Measurements from ENCODE around the gene CACNA1A. TPM values are rescaled to one million over a fixed set of nuclear protein-coding genes. Genes with fewer than 3 reads are reported as not detected.

The CACNA1A gene
- total and polyA plus RNA-seq, 5 donors = 0.65 to 1.3 (median 0.88) TPM

DNA sequence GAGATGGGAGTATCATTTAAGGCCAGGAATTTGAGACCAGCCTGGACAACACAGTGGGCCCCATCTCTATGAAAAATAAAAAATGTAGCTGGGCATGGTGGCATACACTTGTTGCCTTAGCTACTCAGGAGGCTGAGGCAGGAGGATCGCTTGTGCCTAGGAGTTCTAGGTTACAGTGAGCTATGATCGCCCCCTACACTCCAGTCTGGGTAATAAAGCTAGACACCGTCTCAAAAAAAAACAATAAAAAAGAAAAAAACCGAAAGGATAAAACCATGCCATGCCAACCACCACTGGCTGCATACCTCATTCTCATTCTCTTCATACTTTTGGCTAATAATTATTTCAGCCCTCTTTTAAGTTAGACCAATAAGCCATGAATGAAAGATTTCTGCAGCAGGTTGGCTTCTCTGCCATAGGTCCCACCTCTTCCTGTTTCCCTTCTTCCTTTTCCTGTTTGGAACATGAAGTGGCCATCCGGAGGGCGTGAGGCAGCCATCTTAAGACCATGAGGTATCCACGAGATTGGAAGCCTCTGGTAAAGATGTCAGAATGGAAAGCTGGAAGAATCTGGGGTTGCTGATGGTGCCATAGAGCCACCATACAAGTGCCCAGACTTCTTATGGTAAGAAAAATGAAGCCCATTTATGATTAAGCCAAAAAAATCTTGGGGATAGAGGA, 171.3 kb downstream of the CACNA1A start:
- Histone ChIP-seq H3K4me1 (ENCODE audit: control insufficient read depth, insufficient read depth, low read length) (no peaks in the 10 kb centered on the region), H3K4me3 (ENCODE audit: low read length) (no peak overlapping the region), H3K27ac (ENCODE audit: low read length) (no peak overlapping the region), H3K9me3 (ENCODE audit: control insufficient read depth, low read length) (peaks cover 4% of the 10 kb centered on the region), H3K27me3 (ENCODE audit: control insufficient read depth, insufficient read depth) (no peaks in the 10 kb centered on the region)
- no peak for DNase-seq
- WGBS = 89% methylated on average over 7 of the region's 7 CpGs
- ATAC-seq = no peak
- intact Hi-C loops (cut with DNase I) = no loop called here

DNA sequence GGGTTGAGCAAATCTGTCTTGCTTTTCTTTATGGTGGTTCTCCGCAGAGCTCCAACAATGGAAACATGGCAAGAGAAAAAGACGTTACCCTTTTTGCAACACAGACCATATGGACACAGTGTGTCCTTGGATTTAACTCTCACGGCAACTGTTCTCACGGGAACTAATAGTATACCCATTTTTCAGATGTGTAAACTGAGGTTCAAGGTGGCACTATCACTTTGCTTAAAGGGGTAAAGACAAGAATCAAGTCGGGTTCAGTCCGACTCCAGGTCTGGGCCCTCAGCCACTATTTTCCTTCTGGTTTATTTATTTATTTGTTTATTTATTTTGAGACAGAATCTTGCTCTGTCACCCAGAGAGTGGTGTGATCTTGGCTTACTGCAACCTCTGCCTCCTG, 176.0 kb downstream of the CACNA1A start:
- H3K9me3 ChIP-seq (ENCODE audit: control insufficient read depth, low read length) = no peaks in the 10 kb centered on the region
- DNase-seq (no peak), ATAC-seq (no peak)
- H3K27ac ChIP-seq (ENCODE audit: low read length) = no peak overlapping the region
- H3K4me3 ChIP-seq (ENCODE audit: low read length) = no peak overlapping the region
- H3K4me1 ChIP-seq (ENCODE audit: control insufficient read depth, insufficient read depth, low read length) = no peaks in the 10 kb centered on the region
- 91% methylated on average over 6 of the region's 6 CpGs for WGBS
- intact Hi-C loops (cut with DNase I) = no loop called here
- no peaks in the 10 kb centered on the region for H3K27me3 ChIP-seq (ENCODE audit: control insufficient read depth, insufficient read depth)

DNA sequence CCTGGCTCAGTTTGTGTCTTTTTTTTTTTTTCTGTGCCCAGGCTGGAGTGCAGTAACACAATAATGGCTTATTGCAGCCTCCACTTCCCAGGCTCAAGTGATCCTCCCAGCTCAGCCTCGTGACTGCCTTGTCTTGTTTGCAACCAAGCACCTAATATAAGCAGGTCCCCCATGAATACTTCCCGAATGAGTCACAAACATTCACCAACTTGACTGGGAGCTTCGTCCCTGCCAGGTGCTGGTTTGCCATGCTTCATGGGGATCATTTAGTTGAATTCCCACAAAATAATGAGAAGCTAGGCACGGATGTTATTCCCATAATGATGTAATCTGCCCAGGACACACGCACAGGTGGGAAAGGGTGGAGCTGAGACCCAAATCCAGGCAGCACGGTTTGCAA, 176.5 kb downstream of the CACNA1A start:
- Histone ChIP-seq H3K4me3 (ENCODE audit: low read length) (no peak overlapping the region), H3K27me3 (ENCODE audit: control insufficient read depth, insufficient read depth) (no peaks in the 10 kb centered on the region), H3K4me1 (ENCODE audit: control insufficient read depth, insufficient read depth, low read length) (no peaks in the 10 kb centered on the region), H3K9me3 (ENCODE audit: control insufficient read depth, low read length) (no peaks in the 10 kb centered on the region), H3K27ac (ENCODE audit: low read length) (no peak overlapping the region)
- DNase-seq = no peak
- WGBS = 78% methylated on average over 6 of the region's 6 CpGs
- intact Hi-C loops (cut with DNase I) = no loop called here
- ATAC-seq = no peak

DNA sequence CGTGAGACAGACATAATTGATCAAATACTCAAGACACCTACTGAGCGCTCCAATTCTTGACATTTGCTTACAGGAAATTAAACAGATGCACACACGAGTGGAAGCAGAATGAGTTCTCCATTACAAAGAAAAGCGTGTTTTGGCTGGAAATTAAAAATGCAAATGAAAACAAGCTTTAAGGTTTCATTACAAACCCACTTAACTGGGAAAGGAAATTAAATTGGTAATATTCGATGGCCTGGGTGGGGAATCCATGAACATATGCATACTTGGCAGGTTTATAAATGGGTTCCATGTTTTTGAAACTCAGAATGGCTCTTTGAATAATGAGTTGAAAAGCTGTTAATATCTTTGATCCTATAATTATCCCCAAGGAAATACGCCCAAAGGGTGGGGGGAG, 178.0 kb downstream of the CACNA1A start:
- H3K4me3 ChIP-seq (ENCODE audit: low read length) = no peak overlapping the region
- ATAC-seq (no peak), DNase-seq (no peak)
- intact Hi-C loops (cut with DNase I) = no loop called here
- no peaks in the 10 kb centered on the region for H3K27me3 ChIP-seq (ENCODE audit: control insufficient read depth, insufficient read depth)
- no peak overlapping the region for H3K27ac ChIP-seq (ENCODE audit: low read length)
- 84% methylated on average over 6 of the region's 6 CpGs for WGBS
- no peaks in the 10 kb centered on the region for H3K4me1 ChIP-seq (ENCODE audit: control insufficient read depth, insufficient read depth, low read length)
- no peaks in the 10 kb centered on the region for H3K9me3 ChIP-seq (ENCODE audit: control insufficient read depth, low read length)

DNA sequence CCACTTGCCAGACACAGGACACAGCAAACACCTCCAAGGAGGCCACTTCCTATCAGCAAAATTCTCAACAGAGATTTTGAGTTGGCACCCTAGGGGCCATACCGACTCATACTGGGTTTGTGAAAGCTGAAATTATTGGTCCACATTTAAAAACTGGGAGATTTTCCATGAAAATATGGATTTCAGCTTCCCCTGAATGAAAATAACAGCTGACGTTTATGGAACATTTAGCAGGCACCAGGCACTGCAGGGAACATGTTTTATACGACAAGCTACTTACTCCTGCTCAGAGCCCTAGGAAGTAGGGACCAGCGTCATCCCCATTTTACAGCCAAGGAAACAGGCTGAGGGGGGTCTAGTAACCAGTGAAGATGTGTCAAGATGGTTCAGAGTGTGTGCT, 186.8 kb downstream of the CACNA1A start:
- 74% methylated on average over 4 of the region's 4 CpGs for WGBS
- intact Hi-C loops (cut with DNase I) = no loop called here
- no peak for ATAC-seq

DNA sequence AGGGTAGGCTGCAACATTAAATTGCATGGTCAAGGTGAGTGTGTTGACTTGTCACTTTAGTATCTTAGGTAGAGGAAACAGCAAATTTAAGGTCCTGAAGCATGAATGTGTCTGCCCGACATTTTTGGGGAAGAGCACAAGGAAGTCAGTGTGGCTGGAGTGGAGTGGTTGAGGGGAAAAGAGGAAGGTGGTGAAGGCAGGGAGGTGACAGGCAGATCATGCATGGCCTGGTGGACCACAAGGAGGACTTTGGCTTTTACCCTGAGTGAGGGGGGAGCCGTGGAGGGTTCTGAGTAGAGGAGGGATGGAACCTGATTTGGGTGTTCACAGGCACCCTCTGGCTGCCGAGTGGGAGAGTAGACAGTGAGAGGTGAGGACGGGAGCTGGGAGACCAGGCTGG, 188.1 kb downstream of the CACNA1A start:
- Histone ChIP-seq H3K4me1 (ENCODE audit: control insufficient read depth, insufficient read depth, low read length) (no peaks in the 10 kb centered on the region), H3K27me3 (ENCODE audit: control insufficient read depth, insufficient read depth) (no peaks in the 10 kb centered on the region), H3K27ac (ENCODE audit: low read length) (no peak overlapping the region), H3K9me3 (ENCODE audit: control insufficient read depth, low read length) (peaks cover 3% of the 10 kb centered on the region), H3K4me3 (ENCODE audit: low read length) (no peak overlapping the region)
- intact Hi-C loops (cut with DNase I) = no loop called here
- no peak for ATAC-seq
- WGBS = 75% methylated on average over 4 of the region's 4 CpGs
- no peak for DNase-seq

More for the DNA sequence above, 186.8 kb downstream of the CACNA1A start:
- Histone ChIP-seq H3K9me3 (ENCODE audit: control insufficient read depth, low read length) (peaks cover 3% of the 10 kb centered on the region), H3K27ac (ENCODE audit: low read length) (no peak overlapping the region), H3K27me3 (ENCODE audit: control insufficient read depth, insufficient read depth) (no peaks in the 10 kb centered on the region), H3K4me1 (ENCODE audit: control insufficient read depth, insufficient read depth, low read length) (no peaks in the 10 kb centered on the region), H3K4me3 (ENCODE audit: low read length) (no peak overlapping the region)
- DNase-seq = no peak

DNA sequence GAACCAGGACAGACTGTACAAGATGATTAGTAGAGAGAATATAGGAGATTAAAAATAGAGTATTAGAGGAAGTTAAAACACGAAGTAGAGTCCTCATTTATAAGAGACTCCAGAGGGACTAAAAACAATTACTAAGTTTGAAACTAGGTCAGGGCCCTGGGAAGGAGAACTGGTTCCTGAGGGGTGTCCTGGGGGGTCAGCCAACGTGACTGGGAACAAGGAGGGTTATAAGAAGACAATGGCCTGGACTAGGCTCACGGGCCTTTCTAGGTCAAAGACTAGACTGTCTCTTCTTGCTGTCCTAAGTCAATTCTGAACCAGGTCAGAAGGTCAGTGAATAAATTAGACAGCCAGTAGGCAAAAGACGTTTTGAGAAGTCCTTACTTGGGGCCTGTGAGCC, 190.8 kb downstream of the CACNA1A start:
- Histone ChIP-seq H3K4me3 (ENCODE audit: low read length) (no peak overlapping the region), H3K27me3 (ENCODE audit: control insufficient read depth, insufficient read depth) (no peaks in the 10 kb centered on the region), H3K4me1 (ENCODE audit: control insufficient read depth, insufficient read depth, low read length) (no peaks in the 10 kb centered on the region), H3K27ac (ENCODE audit: low read length) (no peak overlapping the region), H3K9me3 (ENCODE audit: control insufficient read depth, low read length) (no peaks in the 10 kb centered on the region)
- no peak for ATAC-seq
- 49% methylated on average over 4 of the region's 4 CpGs for WGBS
- intact Hi-C loops (cut with DNase I) = no loop called here
- DNase-seq = no peak

DNA sequence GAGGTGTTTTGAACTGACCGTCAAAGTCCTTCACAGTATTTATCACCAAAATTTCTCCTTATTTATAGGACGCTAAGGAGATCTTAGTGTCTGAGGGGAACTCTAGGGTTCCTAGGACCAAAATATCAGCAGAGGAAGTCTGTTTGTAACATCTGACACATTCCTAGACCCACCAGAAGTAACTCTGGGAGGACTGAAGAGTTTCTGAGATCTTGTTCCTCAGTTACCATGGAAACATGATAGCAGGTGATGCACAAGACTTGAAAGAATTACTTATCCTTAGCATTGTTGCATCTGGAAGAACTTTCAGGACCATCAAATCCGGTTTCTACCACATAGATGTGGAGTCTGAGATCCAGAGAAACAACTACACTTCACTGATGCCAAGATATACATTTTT, 191.5 kb downstream of the CACNA1A start:
- ATAC-seq = no peak
- WGBS = 50% methylated on average over 3 of the region's 3 CpGs
- no peaks in the 10 kb centered on the region for H3K9me3 ChIP-seq (ENCODE audit: control insufficient read depth, low read length)
- no peak for DNase-seq
- intact Hi-C loops (cut with DNase I) = no loop called here
- no peak overlapping the region for H3K4me3 ChIP-seq (ENCODE audit: low read length)
- no peak overlapping the region for H3K27ac ChIP-seq (ENCODE audit: low read length)
- no peaks in the 10 kb centered on the region for H3K4me1 ChIP-seq (ENCODE audit: control insufficient read depth, insufficient read depth, low read length)
- no peaks in the 10 kb centered on the region for H3K27me3 ChIP-seq (ENCODE audit: control insufficient read depth, insufficient read depth)

DNA sequence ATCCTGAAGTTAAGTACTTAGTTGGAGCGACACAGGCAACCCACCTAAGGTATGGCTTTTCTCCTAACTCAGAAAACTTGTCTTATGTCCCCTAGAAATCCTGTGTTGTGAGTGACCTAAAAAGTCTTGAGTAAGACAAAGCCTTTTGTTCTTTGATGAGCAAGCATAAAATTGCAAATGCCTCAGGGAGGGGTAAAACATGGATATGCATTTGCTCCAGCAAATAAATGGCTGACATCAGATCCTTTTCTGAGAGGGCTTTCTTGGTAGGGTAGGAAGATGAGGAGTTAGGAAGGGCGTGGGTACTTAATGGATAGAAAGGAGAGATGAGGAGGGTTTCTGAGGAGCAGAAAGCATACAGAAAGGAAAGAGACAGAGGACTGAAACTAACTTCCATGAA, 192.4 kb downstream of the CACNA1A start:
- H3K27ac ChIP-seq (ENCODE audit: low read length) = no peak overlapping the region

DNA sequence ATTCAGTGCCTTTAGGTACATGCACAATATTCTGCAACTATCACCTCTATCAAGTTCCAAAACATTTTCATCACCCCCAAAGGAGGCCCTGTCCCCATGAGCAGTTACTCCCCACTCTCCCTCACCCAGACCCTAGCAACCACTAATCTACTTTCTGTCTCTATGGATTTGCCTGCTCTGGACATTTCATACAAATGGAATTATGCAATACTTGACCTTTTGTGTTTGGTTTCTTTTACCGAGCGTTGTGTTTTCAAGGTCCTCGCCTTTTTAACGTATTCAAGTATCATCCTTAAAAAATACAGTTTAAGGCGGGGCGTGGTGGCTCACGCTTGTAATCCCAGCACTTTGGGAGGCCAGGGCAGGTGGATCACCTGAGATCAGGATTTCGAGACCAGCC, 196.4 kb downstream of the CACNA1A start:
- intact Hi-C loops (cut with DNase I) = no loop called here
- ATAC-seq (no peak), DNase-seq (no peak)
- no peaks in the 10 kb centered on the region for H3K4me1 ChIP-seq (ENCODE audit: control insufficient read depth, insufficient read depth, low read length)
- no peak overlapping the region for H3K27ac ChIP-seq (ENCODE audit: low read length)
- no peaks in the 10 kb centered on the region for H3K9me3 ChIP-seq (ENCODE audit: control insufficient read depth, low read length)
- 78% methylated on average over 8 of the region's 8 CpGs for WGBS
- H3K27me3 ChIP-seq (ENCODE audit: control insufficient read depth, insufficient read depth) = no peaks in the 10 kb centered on the region
- no peak overlapping the region for H3K4me3 ChIP-seq (ENCODE audit: low read length)

More for the DNA sequence above, 192.4 kb downstream of the CACNA1A start:
- WGBS = 78% methylated on average over 2 of the region's 2 CpGs
- Histone ChIP-seq H3K4me3 (ENCODE audit: low read length) (no peak overlapping the region), H3K27me3 (ENCODE audit: control insufficient read depth, insufficient read depth) (no peaks in the 10 kb centered on the region), H3K4me1 (ENCODE audit: control insufficient read depth, insufficient read depth, low read length) (no peaks in the 10 kb centered on the region), H3K9me3 (ENCODE audit: control insufficient read depth, low read length) (no peaks in the 10 kb centered on the region)
- ATAC-seq (no peak), DNase-seq (no peak)
- intact Hi-C loops (cut with DNase I) = no loop called here

DNA sequence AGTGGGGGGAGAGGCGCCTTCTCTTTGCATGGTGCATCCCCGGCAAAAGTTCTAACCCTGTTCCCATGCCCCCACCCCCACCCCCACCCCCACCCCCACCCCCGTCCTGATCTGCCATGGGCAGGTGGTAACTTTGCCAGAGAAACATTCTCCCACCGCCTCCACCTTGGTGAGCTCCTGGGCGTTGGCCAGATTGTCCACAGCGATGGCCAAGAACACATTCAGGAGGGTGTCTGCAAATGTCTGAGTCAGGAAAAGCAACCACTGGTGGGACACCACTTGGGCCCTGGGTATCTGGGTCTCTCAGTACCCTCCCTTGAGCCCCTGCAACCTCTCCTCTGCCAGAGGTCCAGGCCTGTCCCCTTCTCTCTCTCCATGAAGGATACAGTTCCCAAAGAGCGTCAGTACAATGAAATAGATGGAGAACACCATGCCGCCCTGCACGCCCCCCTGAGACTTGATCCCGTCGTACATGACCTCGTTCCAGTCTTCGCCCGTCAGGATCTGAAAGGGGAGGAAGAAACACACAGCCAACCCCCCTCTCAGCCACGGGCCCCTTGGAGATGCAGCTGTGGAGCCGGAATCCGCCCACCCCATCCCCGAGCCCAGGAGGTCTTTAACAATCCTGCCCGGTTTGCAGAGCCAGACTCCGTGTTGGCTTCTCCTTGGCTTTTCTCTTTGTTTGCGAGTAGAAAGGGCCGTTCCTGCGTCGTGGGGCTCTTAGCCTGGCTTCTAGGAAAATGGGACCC, 202.7 kb downstream of the CACNA1A start:
- ATAC-seq (no peak), DNase-seq (no peak)
- Histone ChIP-seq H3K4me3 (ENCODE audit: low read length) (no peak overlapping the region), H3K9me3 (ENCODE audit: control insufficient read depth, low read length) (no peaks in the 10 kb centered on the region), H3K27me3 (ENCODE audit: control insufficient read depth, insufficient read depth) (no peaks in the 10 kb centered on the region), H3K27ac (ENCODE audit: low read length) (no peak overlapping the region), H3K4me1 (ENCODE audit: control insufficient read depth, insufficient read depth, low read length) (no peaks in the 10 kb centered on the region)
- 68% methylated on average over 24 of the region's 24 CpGs for WGBS
- intact Hi-C loops (cut with DNase I) = no loop called here

All from right cardiac atrium (tissue), 5 donors.